OCI-LY3 (cell line): ENCODE measurements around the gene ACTR3.

ENCODE experiments used
- CTCF ChIP-seq: fragments of 200-600, 300-600 bp; sonication (generic); IDR thresholded peaks from 2 replicates; pipeline ENCODE4 v1.5.1; 2014; ENCODE audit warnings: antibody characterized with exemption, low read length, low read depth
- EZH2phosphoT487 ChIP-seq: fragments of 200-600 bp; shearing (Covaris generic); IDR thresholded peaks from 2 replicates; pipeline ENCODE4 v1.6.1; 2018; ENCODE audit warnings: antibody characterized with exemption, mixed run types, low read depth

DNA sequence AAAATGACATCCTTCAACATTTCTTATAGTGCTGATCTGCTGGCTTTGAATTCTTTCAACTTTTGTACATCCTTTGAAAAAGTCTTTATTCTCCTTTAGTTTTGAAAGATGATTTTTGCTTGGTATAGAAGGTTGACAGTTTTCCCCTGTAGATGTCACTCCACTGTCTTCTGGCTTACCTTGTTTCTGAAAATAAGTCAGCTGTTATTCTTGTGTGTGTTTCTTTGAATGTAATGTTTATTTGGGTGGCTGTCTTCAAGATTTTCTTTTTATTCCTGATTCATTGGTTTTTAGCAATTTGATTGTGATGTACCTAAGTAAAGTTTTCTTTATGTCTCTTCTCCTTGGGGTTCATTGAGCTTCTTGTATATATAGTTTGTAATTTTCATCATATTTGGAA, 47.6 kb downstream of the ACTR3 start:
- TF ChIP-seq CTCF (no peak), EZH2phosphoT487 (no peak)
